Measurements from ENCODE around the gene TACSTD2. TPM values are rescaled to one million over a fixed set of nuclear protein-coding genes. Genes with fewer than 3 reads are reported as not detected.

The TACSTD2 gene
- total RNA-seq, 1 donor from 2014 or later = 21.2 TPM

GRCh38 chr1:58575551-58576324 is 1.3 kb downstream of the TACSTD2 start:
- Mint-ChIP-seq H3K4me3 (peak overlapping the region; percentile 65), H3K4me1 (ENCODE audit: unreplicated experiment) (peaks cover 43% of the 10 kb centered on the region), H3K27me3 (peaks cover 24% of the 10 kb centered on the region), H3K9me3 (peaks cover 5% of the 10 kb centered on the region), H3K36me3 (peaks cover 8% of the 10 kb centered on the region), H3K27ac (peak overlapping the region; percentile 28)
- DNase-seq (ENCODE audit: extremely low spot score, unreplicated experiment) = no peak
- no peak for TF ChIP-seq CTCF (conservative IDR thresholded peaks at IDR 0.05)

DNA sequence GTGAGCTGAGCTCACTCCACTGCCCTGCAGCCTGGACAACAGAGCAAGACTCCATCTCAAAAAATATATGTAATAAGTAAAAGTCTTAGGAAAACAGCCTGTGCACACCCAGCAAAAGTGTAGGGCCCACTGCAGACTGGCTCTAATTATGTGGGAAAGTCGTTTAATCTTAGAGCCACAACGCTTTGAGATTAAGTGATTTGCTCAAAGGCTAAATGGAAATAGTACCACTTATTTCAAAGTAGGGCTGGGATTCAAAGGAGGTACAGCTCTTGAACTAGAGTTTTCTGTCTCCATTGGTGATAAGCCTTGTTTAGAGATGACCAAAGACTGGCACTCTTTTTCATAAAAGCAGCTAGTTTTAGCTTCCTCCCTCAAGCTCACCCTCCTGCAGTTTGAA is 2.2 kb downstream of the TACSTD2 start:
- Mint-ChIP-seq H3K36me3 (peaks cover 8% of the 10 kb centered on the region), H3K4me1 (ENCODE audit: unreplicated experiment) (peaks cover 43% of the 10 kb centered on the region), H3K27ac (peak overlapping the region; percentile 28), H3K27me3 (peaks cover 24% of the 10 kb centered on the region), H3K4me3 (peak overlapping the region; percentile 65), H3K9me3 (peaks cover 5% of the 10 kb centered on the region)
- DNase-seq (ENCODE audit: extremely low spot score, unreplicated experiment) = no peak
- TF ChIP-seq CTCF (conservative IDR thresholded peaks at IDR 0.05) = no peak

- peak overlapping the region; percentile 81 for H3K4me3 Mint-ChIP-seq
- peak overlapping the region; percentile 99 for H3K27ac Mint-ChIP-seq
- DNase-seq (ENCODE audit: extremely low spot score, unreplicated experiment) = no peak
- TF ChIP-seq CTCF (conservative IDR thresholded peaks at IDR 0.05) = no peak
- H3K9me3 Mint-ChIP-seq = peaks cover 5% of the 10 kb centered on the region
- H3K27me3 Mint-ChIP-seq = peaks cover 21% of the 10 kb centered on the region
- peaks cover 43% of the 10 kb centered on the region for H3K4me1 Mint-ChIP-seq (ENCODE audit: unreplicated experiment)
- peaks cover 8% of the 10 kb centered on the region for H3K36me3 Mint-ChIP-seq
Observed at GRCh38 chr1:58573705-58574591, 3.1 kb downstream of the TACSTD2 start.

DNA sequence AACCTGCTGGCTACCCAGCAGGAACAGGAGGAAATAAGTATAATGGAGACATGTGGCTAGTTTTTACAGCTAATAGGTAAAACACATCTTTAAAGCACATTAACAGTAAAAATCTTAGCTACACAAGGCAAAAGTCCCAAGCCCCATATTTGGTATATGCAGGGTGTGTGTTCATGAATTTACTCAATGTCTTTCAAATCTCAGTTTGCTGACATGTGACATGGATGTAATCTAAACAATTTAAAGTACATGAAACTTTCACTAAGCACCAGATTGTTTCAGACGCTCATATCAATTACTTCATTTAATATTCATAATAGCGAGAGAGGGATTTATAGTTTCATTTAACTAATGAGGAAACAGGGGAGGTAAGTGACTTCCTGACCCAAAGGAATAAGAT is 3.9 kb downstream of the TACSTD2 start:
- TF ChIP-seq CTCF (conservative IDR thresholded peaks at IDR 0.05) = no peak
- DNase-seq (ENCODE audit: extremely low spot score, unreplicated experiment) = no peak
- H3K4me3 Mint-ChIP-seq = peak overlapping the region; percentile 84
- H3K4me1 Mint-ChIP-seq (ENCODE audit: unreplicated experiment) = peaks cover 41% of the 10 kb centered on the region
- H3K36me3 Mint-ChIP-seq = peaks cover 8% of the 10 kb centered on the region
- peak overlapping the region; percentile 99 for H3K27ac Mint-ChIP-seq
- H3K9me3 Mint-ChIP-seq = peaks cover 5% of the 10 kb centered on the region
- peaks cover 20% of the 10 kb centered on the region for H3K27me3 Mint-ChIP-seq

- Mint-ChIP-seq H3K36me3 (peaks cover 8% of the 10 kb centered on the region), H3K4me1 (ENCODE audit: unreplicated experiment) (peaks cover 36% of the 10 kb centered on the region), H3K4me3 (peak overlapping the region; percentile 84), H3K27ac (peak overlapping the region; percentile 99), H3K27me3 (peaks cover 15% of the 10 kb centered on the region), H3K9me3 (peaks cover 5% of the 10 kb centered on the region)
- no peak for DNase-seq (ENCODE audit: extremely low spot score, unreplicated experiment)
- TF ChIP-seq CTCF (conservative IDR thresholded peaks at IDR 0.05) = no peak
Observed at GRCh38 chr1:58572690-58573089, 4.4 kb downstream of the TACSTD2 start.
